IMR-90 (cell line): ENCODE measurements around the gene ABCG4. TPM values are rescaled to one million over a fixed set of nuclear protein-coding genes. Genes with fewer than 3 reads are reported as not detected.

Experiments
- ATAC-seq: fragments of 200-7000 bp; cut with Tn5 transposase; 2 replicates; pipeline ENCODE4 v1.9.1; 2020; ENCODE audit warnings: low read depth, mild to moderate bottlenecking, moderate library complexity
- BruUV-seq: library from RNA; stranded (reverse); fragments of 400-500 nt; replicated peaks from 2 replicates; lab custom pipeline; 2021; lab: Mats Ljungman, UMichigan
- CTCF ChIA-PET: fragments of 300-600 bp; formaldehyde crosslinking; extraction: SDS; loops from one replicate; lab custom pipeline; 2021; ENCODE audit warnings: antibody characterized with exemption; lab: Yijun Ruan, JAX
- POLR2A ChIA-PET: fragments of 300-600 bp; sonication (Branson Sonifier 250); formaldehyde crosslinking; loops from one replicate; lab custom pipeline; 2022; ENCODE audit warnings: antibody characterized with exemption; ENCODE audit not compliant: unreplicated experiment; lab: Charles Lee
- DNase-seq: peaks from one replicate; pipeline ENCODE4 v3.0.0; 2013
- H2AFZ ChIP-seq: replicated peaks from 2 replicates; pipeline ENCODE3; 2013; ENCODE audit warnings: low read length, mild to moderate bottlenecking; ENCODE audit not compliant: poor library complexity
- H2AK5ac ChIP-seq: 2 replicates; pipeline ENCODE4 v1.6.1; 2013; ENCODE audit warnings: low read depth, low read length, inconsistent platforms
- H2AK9ac ChIP-seq: replicated peaks from 2 replicates; pipeline ENCODE3; 2013; ENCODE audit warnings: mild to moderate bottlenecking, low read depth, low read length, moderate library complexity; ENCODE audit not compliant: poor library complexity
- H2BK120ac ChIP-seq: 2 replicates; pipeline ENCODE4 v1.6.1; 2013; ENCODE audit warnings: low read depth, low read length, inconsistent platforms
- H2BK15ac ChIP-seq: 3 replicates; pipeline ENCODE4 v1.6.1; 2013; ENCODE audit warnings: low read depth, low read length, inconsistent platforms
- H2BK20ac ChIP-seq: 2 replicates; pipeline ENCODE4 v1.6.1; 2013; ENCODE audit warnings: low read depth, mild to moderate bottlenecking, inconsistent platforms, low read length, moderate library complexity
- H2BK5ac ChIP-seq: 2 replicates; pipeline ENCODE4 v1.6.1; 2013; ENCODE audit warnings: mild to moderate bottlenecking, low read depth, low read length, inconsistent platforms; ENCODE audit not compliant: poor library complexity, severe bottlenecking
- H3K14ac ChIP-seq: replicated peaks from 2 replicates; pipeline ENCODE4 v1.6.1; 2013; ENCODE audit warnings: low read depth, low read length, inconsistent platforms
- H3K18ac ChIP-seq: 2 replicates; pipeline ENCODE4 v1.6.1; 2013; ENCODE audit warnings: low read depth, low read length, control low read depth
- H3K23ac ChIP-seq: 2 replicates; pipeline ENCODE4 v1.6.1; 2013; ENCODE audit warnings: low read depth, low read length, inconsistent platforms
- H3K27ac ChIP-seq: 2 replicates; pipeline ENCODE4 v1.5.1; 2013; ENCODE audit warnings: mild to moderate bottlenecking, control low read depth, low read length; ENCODE audit not compliant: insufficient read depth
- H3K27me3 ChIP-seq: 2 replicates; pipeline ENCODE4 v1.6.1; 2013; ENCODE audit warnings: low read length; ENCODE audit not compliant: control insufficient read depth, insufficient read depth
- H3K36me3 ChIP-seq: 2 replicates; pipeline ENCODE4 v1.6.1; 2013; ENCODE audit warnings: low read length, mixed read lengths; ENCODE audit not compliant: control insufficient read depth, insufficient read depth
- H3K4ac ChIP-seq: 2 replicates; pipeline ENCODE4 v1.6.1; 2013; ENCODE audit warnings: low read depth, low read length, inconsistent platforms
- H3K4me1 ChIP-seq: 2 replicates; pipeline ENCODE4 v1.6.1; 2013; ENCODE audit warnings: low read length, mixed read lengths; ENCODE audit not compliant: control insufficient read depth, insufficient read depth
- H3K4me2 ChIP-seq: 2 replicates; pipeline ENCODE4 v1.6.1; 2013; ENCODE audit warnings: low read depth, mild to moderate bottlenecking, control low read depth, low read length, moderate library complexity
- H3K4me3 ChIP-seq: 2 replicates; pipeline ENCODE4 v1.5.1; 2013; ENCODE audit warnings: low read depth, mild to moderate bottlenecking, control low read depth, low read length, moderate library complexity; ENCODE audit not compliant: insufficient read depth
- H3K56ac ChIP-seq: 2 replicates; pipeline ENCODE4 v1.6.1; 2013; ENCODE audit warnings: low read length, inconsistent platforms; ENCODE audit not compliant: insufficient read depth; ENCODE audit errors: extremely low read depth
- H3K79me1 ChIP-seq, 2 experiments: 2 replicates each; pipeline ENCODE4 v1.6.1; 2013; ENCODE audit warnings: low read length in 2 of 2, inconsistent platforms in 1 of 2, low read depth in 1 of 2
- H3K9ac ChIP-seq: 2 replicates; pipeline ENCODE4 v1.6.1; 2013; ENCODE audit warnings: low read depth, low read length, control low read depth
- H3K9me1 ChIP-seq: 2 replicates; pipeline ENCODE4 v1.6.1; 2013; ENCODE audit warnings: low read length, inconsistent platforms; ENCODE audit not compliant: insufficient read depth
- H3K9me3 ChIP-seq: 2 replicates; pipeline ENCODE4 v1.6.1; 2013; ENCODE audit warnings: low read length; ENCODE audit not compliant: control insufficient read depth, insufficient read depth
- H4K20me1 ChIP-seq: 2 replicates; pipeline ENCODE4 v1.6.1; 2013; ENCODE audit warnings: low read length, inconsistent platforms; ENCODE audit not compliant: insufficient read depth
- H4K5ac ChIP-seq: 2 replicates; pipeline ENCODE4 v1.6.1; 2013; ENCODE audit warnings: mild to moderate bottlenecking, low read depth, low read length, control low read depth
- H4K8ac ChIP-seq, 2 experiments: 2 replicates each; pipeline ENCODE4 v1.6.1; 2013; ENCODE audit warnings: low read depth in 2 of 2, low read length in 2 of 2, control low read depth in 1 of 2, inconsistent platforms in 1 of 2
- H4K91ac ChIP-seq: 2 replicates; pipeline ENCODE4 v1.6.1; 2013; ENCODE audit warnings: low read depth, low read length, inconsistent platforms; ENCODE audit not compliant: insufficient read depth
- BHLHE40 ChIP-seq: fragments of 150-350 bp; IDR thresholded peaks from 2 replicates; pipeline ENCODE4 v1.6.1; 2016; ENCODE audit warnings: mild to moderate bottlenecking, low read depth, low read length
- CEBPB ChIP-seq: IDR thresholded peaks from 2 replicates; pipeline ENCODE4 v1.6.1; 2012; ENCODE audit warnings: low read depth, low read length, improper control_type of control experiment
- CHD1 ChIP-seq: IDR thresholded peaks from 2 replicates; pipeline ENCODE4 v1.6.1; 2012; ENCODE audit warnings: low read depth, low read length, improper control_type of control experiment
- CTCF ChIP-seq: conservative IDR thresholded peaks from 2 replicates; pipeline ENCODE4 v1.5.1; 2012; ENCODE audit warnings: mild to moderate bottlenecking, low read depth, low read length, improper control_type of control experiment
- ELK1 ChIP-seq: fragments of 150-350 bp; IDR thresholded peaks from 2 replicates; pipeline ENCODE4 v1.6.1; 2016; ENCODE audit warnings: low read depth, mild to moderate bottlenecking, low read length, moderate library complexity, borderline replicate concordance
- FOS ChIP-seq: fragments of 150-350 bp; IDR thresholded peaks from 2 replicates; pipeline ENCODE4 v1.6.1; 2016; ENCODE audit warnings: low read depth, low read length
- MAFK ChIP-seq: IDR thresholded peaks from 2 replicates; pipeline ENCODE4 v1.6.1; 2012; ENCODE audit warnings: low read depth, low read length, improper control_type of control experiment
- MAZ ChIP-seq: IDR thresholded peaks from 2 replicates; pipeline ENCODE4 v1.6.1; 2012; ENCODE audit warnings: low read depth, mild to moderate bottlenecking, low read length, improper control_type of control experiment, moderate library complexity, borderline replicate concordance
- MXI1 ChIP-seq: IDR thresholded peaks from 2 replicates; pipeline ENCODE4 v1.6.1; 2012; ENCODE audit warnings: low read depth, mild to moderate bottlenecking, low read length, moderate library complexity, borderline replicate concordance
- NFE2L2 ChIP-seq: fragments of 150-350 bp; IDR thresholded peaks from 2 replicates; pipeline ENCODE4 v1.6.1; 2016; ENCODE audit warnings: low read depth, mild to moderate bottlenecking, low read length
- POLR2A ChIP-seq: IDR thresholded peaks from 2 replicates; pipeline ENCODE4 v1.6.1; 2012; ENCODE audit warnings: mild to moderate bottlenecking, low read depth, low read length
- RAD21 ChIP-seq: IDR thresholded peaks from 2 replicates; pipeline ENCODE4 v1.6.1; 2012; ENCODE audit warnings: low read length, improper control_type of control experiment
- RCOR1 ChIP-seq: IDR thresholded peaks from 2 replicates; pipeline ENCODE4 v1.6.1; 2012; ENCODE audit warnings: mild to moderate bottlenecking, low read length, improper control_type of control experiment; ENCODE audit not compliant: insufficient replicate concordance
- RFX5 ChIP-seq: IDR thresholded peaks from 2 replicates; pipeline ENCODE4 v1.8.0; 2012; ENCODE audit warnings: low read depth, mild to moderate bottlenecking, low read length, moderate library complexity
- SMC3 ChIP-seq: fragments of 150-350 bp; IDR thresholded peaks from 2 replicates; pipeline ENCODE4 v1.6.1; 2016; ENCODE audit warnings: low read depth, mild to moderate bottlenecking, antibody characterized with exemption, low read length, moderate library complexity
- USF2 ChIP-seq: fragments of 150-350 bp; IDR thresholded peaks from 2 replicates; pipeline ENCODE4 v1.6.1; 2017; ENCODE audit warnings: mild to moderate bottlenecking, antibody characterized with exemption, low read length, low read depth
- WGBS, 2 experiments: methylation state at CpG; one replicate each; pipeline versions ENCODE4 v1.1.5 to v1.1.7; 2013; ENCODE audit warnings: missing lambda C conversion rate in 2 of 2; ENCODE audit not compliant: insufficient read length in 1 of 2; ENCODE audit errors: extremely low coverage in 2 of 2; 5-methylcytosine and 5-hydroxymethylcytosine counted together
- dilution Hi-C: fragments of 300-500 bp; cut with HindIII; formaldehyde crosslinking; loops from one replicate; pipeline ENCODE4 v1.14.3; 2018; ENCODE audit warnings: low sequenced_read_pairs; ENCODE audit not compliant: unreplicated experiment
- in situ Hi-C: fragments of 300-500 bp; cut with MboI; formaldehyde crosslinking; loops from 3 replicates; pipeline ENCODE4 v1.14.3; 2019; ENCODE audit warnings: low sequenced_read_pairs, inconsistent platforms, mixed read lengths
- intact Hi-C: fragments of 100-400 bp; cut with micrococcal nuclease; formaldehyde crosslinking; loops from 2 replicates; pipeline ENCODE4 v1.10.0; 2022
- polyA plus RNA-seq, 3 experiments: library from polyadenylated mRNA; depleted of rRNA; stranded (reverse); fragments of >200 nt; gene quantifications; 2 replicates each; pipeline ENCODE4 v1.2.3, GENCODE V29; 2012; ENCODE audit warnings: low replicate concordance in 1 of 3
- total RNA-seq: library from RNA; depleted of rRNA; stranded (reverse); fragments of >200 nt; gene quantifications from 2 replicates; pipeline ENCODE4 v1.2.3, GENCODE V29; 2012

The ABCG4 gene
- total and polyA plus RNA-seq, 2 of the 4 experiments (the other 2 are of a cell fraction), result under 0.01 to 0.26 TPM

- H3K9ac ChIP-seq, result no peak overlapping the region
- in situ Hi-C loops (no loop called here), dilution Hi-C loops (no loop called here), intact Hi-C loops (no loop called here)
- H3K9me3 ChIP-seq, result no peaks in the 10 kb centered on the region
- DNase-seq (no peak), ATAC-seq (no peak)
- H4K20me1 ChIP-seq, result no peaks in the 10 kb centered on the region
- H2BK5ac ChIP-seq, result no peak overlapping the region
- H4K5ac ChIP-seq, result no peak overlapping the region
- H2AFZ ChIP-seq, result no peak overlapping the region
- no CpG with 5 or more reads among the region's 6 CpGs for WGBS, 2 experiments
- H2AK9ac ChIP-seq, result no peak overlapping the region
- no TSS peak for BruUV-seq
- no peak overlapping the region for H3K23ac ChIP-seq
- H3K14ac ChIP-seq, result no peak overlapping the region
- H3K4ac ChIP-seq, result no peak overlapping the region
- TF ChIP-seq NFE2L2 (no peak), ELK1 (no peak), RAD21 (no peak), RCOR1 (no peak), CHD1 (no peak), MXI1 (no peak), BHLHE40 (no peak), FOS (no peak), MAFK (no peak), USF2 (no peak), CEBPB (no peak), SMC3 (no peak), CTCF (no peak), POLR2A (no peak), MAZ (no peak), RFX5 (no peak)
- peaks cover 47% of the 10 kb centered on the region for H3K27me3 ChIP-seq
- ChIA-PET POLR2A (no interaction called here), CTCF (no interaction called here)
- H4K8ac ChIP-seq, result no peak overlapping the region
- H3K4me2 ChIP-seq, result no peak overlapping the region
- no peak overlapping the region for H4K91ac ChIP-seq
- no peak overlapping the region for H3K27ac ChIP-seq
- no peak overlapping the region for H2BK15ac ChIP-seq
- H3K9me1 ChIP-seq, result no peaks in the 10 kb centered on the region
- no peak overlapping the region for H2BK120ac ChIP-seq
- no peaks in the 10 kb centered on the region for H3K79me1 ChIP-seq
- no peaks in the 10 kb centered on the region for H3K4me1 ChIP-seq
- H3K36me3 ChIP-seq, result no peaks in the 10 kb centered on the region
- H3K18ac ChIP-seq, result no peak overlapping the region
- H3K56ac ChIP-seq, result no peak overlapping the region
- H2BK20ac ChIP-seq, result no peak overlapping the region
- H2AK5ac ChIP-seq, result no peak overlapping the region
- no peak overlapping the region for H3K4me3 ChIP-seq
Observed at GRCh38 chr11:119154178-119154577, 5.3 kb downstream of the ABCG4 start.
